Stimulated activated CD4-positive, alpha-beta T cell treated with anti-CD3 and anti-CD28 coated beads, Interleukin-1b, Interleukin-23, amount 100 ng/mL, for 48 hours (primary cell): ENCODE data around the gene COLEC12.

Experiments used
- DNase-seq: peaks from one replicate; pipeline ENCODE4 v3.0.0-alpha.2; 2020

Gene COLEC12

DNA sequence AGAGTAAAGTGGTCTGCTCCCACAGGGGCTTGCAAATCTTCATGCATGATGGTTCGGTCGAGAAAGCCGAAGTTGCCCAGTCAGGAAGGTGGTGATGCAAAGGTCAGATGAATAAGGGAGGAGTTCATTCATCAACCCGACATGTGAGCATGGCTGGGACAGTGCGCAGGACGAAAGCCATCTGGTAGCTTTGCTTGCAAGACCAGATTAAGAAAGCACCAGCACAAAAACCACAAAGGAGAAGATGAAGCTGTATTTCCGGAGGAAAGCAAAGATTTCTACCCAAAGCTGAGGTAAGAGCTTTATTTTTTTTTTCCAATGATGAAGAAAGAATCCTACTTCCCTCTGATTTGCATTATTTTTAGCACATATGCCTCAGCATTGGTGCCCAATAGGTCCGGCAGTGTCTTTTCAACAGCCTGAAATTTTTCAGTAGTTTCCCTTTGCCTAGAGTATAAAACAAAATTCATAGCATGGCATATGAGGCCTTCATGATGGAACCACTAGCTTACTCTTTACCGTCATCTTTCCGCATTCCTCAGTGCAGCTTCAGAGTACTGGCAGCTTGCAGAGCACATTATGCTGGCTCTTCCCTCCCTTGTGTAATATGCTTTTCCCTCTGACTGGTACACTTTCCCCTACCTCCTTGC is 120.7 kb downstream of the COLEC12 start:
- no peak for DNase-seq

DNA sequence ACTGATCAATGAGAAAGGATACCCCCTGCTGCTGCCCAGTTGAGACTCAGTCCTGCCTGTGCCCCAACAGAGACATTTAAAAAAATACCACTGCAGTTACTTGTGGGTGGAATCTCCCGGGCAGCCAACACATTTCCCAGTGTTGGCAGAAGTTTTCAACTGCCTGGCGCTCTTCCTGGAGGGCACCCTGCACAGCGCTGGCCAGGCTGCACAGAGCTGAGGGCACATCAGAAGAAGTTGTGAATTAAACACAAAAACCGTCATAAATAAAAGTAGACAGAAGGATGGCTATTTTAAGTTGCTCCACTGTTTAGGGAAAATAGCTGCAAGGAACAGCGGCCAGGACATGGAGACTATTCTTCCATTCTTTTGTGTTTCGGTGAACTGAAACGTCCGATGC is 122.4 kb downstream of the COLEC12 start:
- no peak for DNase-seq

- no peak for DNase-seq
Measured at GRCh38 chr18:377088-377487, 123.4 kb downstream of the COLEC12 start.

DNA sequence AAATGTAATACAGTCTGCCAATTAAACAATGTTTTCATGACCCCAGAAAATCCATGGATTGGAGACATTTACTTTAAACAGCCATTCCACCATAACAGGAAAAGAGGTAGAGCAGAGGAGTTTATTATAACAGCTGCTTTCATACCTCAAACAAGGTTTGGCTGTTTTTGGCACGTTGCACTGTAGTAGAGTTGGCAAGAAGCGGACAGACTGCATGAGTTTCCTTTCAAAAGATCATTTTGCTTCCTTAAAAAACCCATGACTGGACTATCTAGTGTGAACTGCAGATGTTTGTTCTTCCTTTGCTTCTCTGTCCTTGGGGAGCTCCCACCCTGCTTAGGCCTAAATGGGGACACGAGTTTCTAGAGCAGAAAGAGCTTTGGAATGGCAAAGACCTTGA is 124.2 kb downstream of the COLEC12 start:
- DNase-seq: no peak

DNA sequence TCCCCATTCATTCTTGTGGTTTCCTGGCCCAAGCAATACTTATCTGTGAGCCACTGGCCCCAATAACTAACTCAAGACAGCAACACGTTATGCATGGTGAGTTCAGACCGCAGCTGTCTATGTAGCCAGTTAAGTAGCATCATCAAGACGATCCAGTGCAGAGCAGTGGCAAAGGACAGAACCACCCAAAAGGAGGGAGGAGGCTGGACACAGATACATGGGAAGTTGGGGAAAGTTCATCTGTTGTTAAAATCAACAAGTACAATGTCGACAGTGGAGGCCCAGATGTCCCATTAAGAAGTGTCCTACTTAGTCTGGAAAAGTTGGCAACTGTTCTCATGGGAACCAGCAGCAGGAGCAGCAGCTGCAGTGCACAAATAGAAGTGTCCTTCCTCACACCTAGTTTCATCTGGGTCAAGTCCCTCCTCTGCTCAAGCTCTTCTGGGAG is 125.8 kb downstream of the COLEC12 start:
- no peak for DNase-seq

DNA sequence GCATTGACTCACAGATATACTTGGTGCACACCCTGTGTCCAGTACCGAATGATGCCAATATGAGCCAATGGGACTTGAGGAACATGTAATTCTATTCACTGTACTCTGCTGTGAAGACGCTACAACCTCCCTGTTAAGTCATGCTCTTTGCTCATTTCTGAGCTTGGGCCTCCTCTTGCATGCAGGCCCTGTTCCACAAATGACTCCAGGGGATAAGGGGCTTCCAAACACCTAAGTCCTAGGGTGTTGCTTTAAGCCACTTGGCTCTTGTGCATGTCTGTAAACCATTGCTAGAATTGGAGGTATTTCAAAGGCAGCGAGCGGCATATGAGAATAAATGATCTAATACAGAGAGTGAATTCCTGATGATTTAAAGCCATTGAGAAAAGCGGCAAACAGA is 126.7 kb downstream of the COLEC12 start:
- no peak for DNase-seq

DNA sequence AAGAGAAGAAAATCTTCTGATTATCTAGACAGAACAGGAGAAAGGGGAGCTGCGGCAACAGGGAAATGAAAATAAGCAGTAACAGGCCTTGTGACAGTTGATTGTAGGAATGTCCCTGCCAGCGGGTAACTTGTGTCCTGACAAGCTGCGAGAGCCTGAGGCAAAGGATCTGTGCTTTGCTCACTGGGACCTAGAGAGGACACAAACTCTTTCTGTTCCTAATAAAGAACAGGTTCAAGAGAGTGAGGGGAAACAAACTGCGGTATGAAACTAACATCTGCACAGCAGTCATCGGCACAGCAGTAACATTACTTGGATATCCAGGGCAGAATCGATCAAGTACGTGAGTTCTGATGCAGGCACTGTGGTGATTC is 128.9 kb downstream of the COLEC12 start:
- DNase-seq: no peak

DNA sequence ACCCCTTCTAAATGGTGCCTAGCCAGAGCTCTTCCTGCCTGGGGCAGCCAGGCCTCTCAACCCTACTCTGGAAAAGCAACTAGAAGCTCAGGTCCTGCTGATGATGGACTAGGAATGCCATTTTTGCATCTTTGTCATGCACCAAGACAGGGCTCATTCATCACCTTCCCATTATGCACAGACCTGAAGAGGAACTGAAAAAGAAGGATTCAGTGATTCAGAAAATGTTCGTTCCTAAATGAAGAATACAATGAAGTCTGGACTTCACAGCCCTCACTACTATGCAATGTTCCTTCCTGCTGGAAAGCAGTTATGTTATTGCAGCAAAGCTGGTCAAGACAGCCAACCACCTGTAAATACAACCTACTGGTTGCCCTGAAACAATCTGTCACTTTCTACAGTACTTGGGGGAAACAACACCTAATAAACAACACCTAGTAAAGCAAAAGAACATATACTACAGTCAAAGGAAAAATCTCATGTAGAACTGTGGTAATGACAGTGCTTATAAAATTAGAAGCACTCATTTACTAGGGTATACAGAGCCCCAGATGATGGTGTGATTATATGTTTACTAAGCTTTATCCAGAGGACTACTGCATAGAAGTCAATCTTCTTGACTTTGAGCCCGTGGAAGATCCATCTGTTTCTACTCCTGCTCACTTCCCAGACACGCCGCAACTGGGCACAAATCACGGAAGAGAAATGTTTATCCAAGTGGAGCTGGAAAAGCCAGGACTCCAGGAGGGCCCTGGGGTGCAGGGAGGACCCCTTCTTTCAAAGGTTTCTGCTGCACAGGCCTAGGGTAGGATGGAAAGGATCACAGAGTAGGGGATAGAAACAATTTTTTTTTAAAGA is 129.5 kb downstream of the COLEC12 start:
- DNase-seq: no peak

GRCh38 chr18:369224-370015 is 131.1 kb downstream of the COLEC12 start:
- DNase-seq: no peak

GRCh38 chr18:366466-367061 is 133.9 kb downstream of the COLEC12 start:
- no peak for DNase-seq

DNA sequence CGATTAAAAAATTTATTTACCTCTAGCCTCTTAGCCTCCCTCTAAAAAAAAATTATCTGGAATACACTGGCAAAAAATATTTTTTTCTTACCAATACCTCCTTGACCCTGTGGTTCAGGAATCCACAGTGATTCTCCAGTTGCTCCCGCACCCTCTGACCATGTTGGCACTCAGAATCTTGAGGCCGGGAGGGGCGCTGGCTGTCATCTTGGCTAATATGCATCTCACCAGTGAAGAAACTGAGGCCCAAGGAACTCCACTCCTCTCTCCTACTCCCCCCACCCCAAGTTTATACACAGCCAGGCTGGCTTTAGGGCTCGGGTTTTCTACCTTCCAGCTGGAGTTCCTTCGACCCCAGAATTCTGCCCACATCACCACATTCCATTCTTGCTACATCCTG is 134.8 kb downstream of the COLEC12 start:
- DNase-seq: no peak

DNA sequence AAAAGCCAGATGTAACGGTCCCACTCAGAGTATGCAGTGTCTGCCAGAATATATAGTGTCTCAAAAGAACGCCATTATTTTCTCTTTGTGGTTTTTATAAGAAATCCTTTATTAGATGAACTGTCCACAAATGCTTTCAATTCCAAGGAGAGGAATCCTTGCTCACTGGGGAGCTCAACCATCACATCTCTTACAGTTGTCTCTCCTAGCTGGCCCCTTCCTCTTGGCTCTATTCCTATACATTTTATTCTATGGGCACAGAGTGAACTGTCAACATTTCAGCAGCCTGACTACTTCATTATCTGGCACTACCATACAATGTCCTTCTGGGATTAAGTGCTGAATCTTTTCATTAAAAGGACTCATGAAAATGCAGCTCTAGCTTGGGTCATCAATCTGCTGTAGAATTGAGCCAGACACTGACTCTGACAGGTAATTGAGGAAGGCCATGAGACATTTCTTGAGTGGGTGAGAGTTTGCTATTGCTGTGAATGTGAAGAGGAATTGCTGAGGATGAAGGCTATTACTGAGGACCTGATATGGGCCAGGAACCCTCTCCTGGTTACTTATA is 136.2 kb downstream of the COLEC12 start:
- DNase-seq: no peak

GRCh38 chr18:363301-364085 is 137.0 kb downstream of the COLEC12 start:
- DNase-seq: no peak

GRCh38 chr18:362311-363290 is 137.9 kb downstream of the COLEC12 start:
- no peak for DNase-seq

DNA sequence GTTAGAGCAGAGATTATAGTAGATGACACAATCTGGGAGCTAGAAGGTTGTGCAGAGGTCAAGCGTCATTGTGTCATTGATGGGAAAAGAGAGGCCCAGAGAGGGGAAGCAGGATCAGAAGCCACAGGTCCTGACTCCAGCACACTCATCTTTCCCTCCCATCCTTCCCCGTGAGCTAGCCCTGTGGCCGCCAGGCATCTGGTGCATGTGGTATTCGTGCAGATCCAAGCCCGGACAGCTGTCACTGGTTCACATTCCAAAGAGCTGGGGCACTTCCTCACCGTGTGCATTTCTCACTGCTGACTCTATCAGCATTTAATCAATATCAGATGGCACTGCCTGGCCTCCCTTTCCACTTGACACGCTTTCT is 138.6 kb downstream of the COLEC12 start:
- DNase-seq: no peak

- no peak for DNase-seq
Measured at GRCh38 chr18:361100-361732, 139.3 kb downstream of the COLEC12 start.

- no peak for DNase-seq
Measured at GRCh38 chr18:360676-361075, 139.8 kb downstream of the COLEC12 start.

DNA sequence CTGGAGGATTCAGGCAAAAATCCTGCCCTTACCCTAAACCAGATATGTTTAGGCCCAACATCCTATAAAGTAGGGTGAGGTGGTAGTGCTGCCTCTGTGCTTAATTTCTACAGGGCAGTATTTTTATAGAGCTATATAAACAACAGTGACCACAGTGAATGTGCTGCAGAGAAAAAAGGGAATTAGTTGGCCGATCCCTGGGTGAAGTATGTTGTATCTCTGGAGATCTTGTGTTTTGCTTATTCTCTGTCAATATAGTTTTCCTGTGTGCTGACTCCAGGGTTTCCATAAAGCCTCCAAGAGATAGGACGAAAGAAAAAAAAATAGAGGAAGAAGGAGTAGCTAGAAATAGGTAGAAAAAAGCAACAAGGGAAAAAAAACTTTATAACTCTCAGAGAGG is 143.7 kb downstream of the COLEC12 start:
- no peak for DNase-seq

DNA sequence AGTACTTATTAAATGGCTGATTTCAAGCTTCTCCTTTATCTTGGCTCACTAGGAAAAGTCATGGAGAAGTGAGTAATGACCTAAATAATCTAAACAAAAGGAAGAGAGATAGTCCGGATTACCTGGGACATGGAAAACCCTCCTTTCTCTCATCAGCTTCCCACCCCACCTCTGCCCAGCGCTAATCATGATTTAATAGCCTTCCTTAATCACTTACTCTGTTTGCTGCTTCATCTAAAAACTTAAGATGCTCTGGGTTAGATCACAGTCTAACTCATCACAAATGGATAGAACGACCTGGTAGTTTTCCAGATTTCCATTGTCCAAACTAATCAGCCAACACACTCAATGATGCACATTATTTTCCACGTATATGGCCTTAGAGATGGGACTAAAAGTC is 144.8 kb downstream of the COLEC12 start:
- DNase-seq: no peak

- no peak for DNase-seq
Measured at GRCh38 chr18:354471-354870, 146.0 kb downstream of the COLEC12 start.
